Left ventricle myocardium inferior (tissue), 1 donor: ENCODE data around the gene WDR19. TPM values are rescaled to one million over a fixed set of nuclear protein-coding genes. Genes with fewer than 3 reads are reported as not detected.
"Not testable (repeated sequence)": the region's sequence is repeated elsewhere in the genome, so short reads cannot be mapped to it uniquely, and the experiment has no call there.

ENCODE experiments used
- DNase-seq: peaks from one replicate; pipeline ENCODE4 v3.0.0-alpha.2; 2020
- H3K27ac ChIP-seq: fragments of 200-600 bp; replicated peaks from 2 replicates; pipeline ENCODE4 v1.8.0; 2021
- H3K27me3 ChIP-seq: fragments of 200-600 bp; 2 replicates; pipeline ENCODE4 v1.8.0; 2021; ENCODE audit warnings: low read depth
- H3K36me3 ChIP-seq: fragments of 200-600 bp; 2 replicates; pipeline ENCODE4 v1.8.0; 2021
- H3K4me1 ChIP-seq: fragments of 200-600 bp; 2 replicates; pipeline ENCODE4 v1.8.0; 2021
- H3K4me3 ChIP-seq: fragments of 200-600 bp; 2 replicates; pipeline ENCODE4 v1.8.0; 2021; ENCODE audit warnings: mild to moderate bottlenecking, moderate library complexity
- H3K9me3 ChIP-seq: fragments of 200-600 bp; replicated peaks from 2 replicates; pipeline ENCODE4 v1.8.0; 2021
- CTCF ChIP-seq: fragments of 200-600 bp; IDR thresholded peaks from 2 replicates; pipeline ENCODE4 v1.8.0; 2021; ENCODE audit warnings: antibody characterized with exemption, mild to moderate bottlenecking, borderline replicate concordance
- intact Hi-C: fragments of 100-400 bp; cut with micrococcal nuclease; formaldehyde crosslinking; loops from one replicate; pipeline ENCODE4 v1.11.0; 2022
- total RNA-seq: library from RNA; stranded (reverse); fragmentation: NEBNext Ultra II Directional; extraction: Animal tissue kit (Norgen Biotek cat#: 25700); gene quantifications from one replicate; pipeline ENCODE4 v1.2.1, GENCODE V29; 2021
- donor health status: DM: no; HTN: yes; CAD: no; lungs with severe emphysema.

The WDR19 gene
- total RNA-seq, 1 donor from 2014 or later: 10.4 TPM

- Histone ChIP-seq H3K27me3 (no peaks in the 10 kb centered on the region), H3K27ac (no peak overlapping the region), H3K4me1 (no peaks in the 10 kb centered on the region), H3K9me3 (peaks cover 8% of the 10 kb centered on the region), H3K36me3 (peaks cover 72% of the 10 kb centered on the region), H3K4me3 (no peak overlapping the region)
- TF ChIP-seq CTCF: no peak
- no peak for DNase-seq
- intact Hi-C loops: no loop called here
These were observed 103.5 kb downstream of the WDR19 start for GRCh38 chr4:39285853-39286252.

GRCh38 chr4:39286263-39286662, 103.9 kb downstream of the WDR19 start:
- intact Hi-C loops: no loop called here
- peaks cover 74% of the 10 kb centered on the region for H3K36me3 ChIP-seq

GRCh38 chr4:39287223-39287622, 104.9 kb downstream of the WDR19 start:
- intact Hi-C loops: no loop called here
- Histone ChIP-seq H3K9me3 (peaks cover 3% of the 10 kb centered on the region), H3K27me3 (no peaks in the 10 kb centered on the region), H3K27ac (no peak overlapping the region), H3K36me3 (peaks cover 75% of the 10 kb centered on the region), H3K4me1 (no peaks in the 10 kb centered on the region), H3K4me3 (no peak overlapping the region)
- no peak for TF ChIP-seq CTCF
- no peak for DNase-seq

More at GRCh38 chr4:39286263-39286662, 103.9 kb downstream of the WDR19 start:
- Histone ChIP-seq H3K27me3 (no peaks in the 10 kb centered on the region), H3K4me1 (no peaks in the 10 kb centered on the region), H3K27ac (no peak overlapping the region), H3K4me3 (no peak overlapping the region), H3K9me3 (peaks cover 8% of the 10 kb centered on the region)
- no peak for DNase-seq
- TF ChIP-seq CTCF: no peak

- TF ChIP-seq CTCF: no peak
- Histone ChIP-seq H3K9me3 (no peaks in the 10 kb centered on the region), H3K4me1 (no peaks in the 10 kb centered on the region), H3K4me3 (no peak overlapping the region), H3K36me3 (peaks cover 93% of the 10 kb centered on the region), H3K27ac (no peak overlapping the region), H3K27me3 (no peaks in the 10 kb centered on the region)
- intact Hi-C loops: no loop called here
- DNase-seq: no peak
These were observed 109.4 kb downstream of the WDR19 start for GRCh38 chr4:39291686-39292085.

- H3K27ac ChIP-seq, H3K4me1 ChIP-seq, H3K4me3 ChIP-seq, H3K27me3 ChIP-seq, DNase-seq, H3K9me3 ChIP-seq, intact Hi-C loops: not testable (repeated sequence)
- H3K36me3 ChIP-seq: peaks cover 86% of the 10 kb centered on the region
These were observed 110.1 kb downstream of the WDR19 start for GRCh38 chr4:39292433-39292832.

GRCh38 chr4:39295784-39296183, 113.5 kb downstream of the WDR19 start:
- TF ChIP-seq CTCF: no peak
- Histone ChIP-seq H3K4me1 (no peaks in the 10 kb centered on the region), H3K36me3 (peaks cover 86% of the 10 kb centered on the region), H3K27ac (no peak overlapping the region), H3K9me3 (no peaks in the 10 kb centered on the region), H3K4me3 (no peak overlapping the region), H3K27me3 (no peaks in the 10 kb centered on the region)
- DNase-seq: no peak
- intact Hi-C loops: no loop called here
